GM21360 (cell line): ENCODE results near the gene PAOX.
"Not testable (repeated sequence)": the region's sequence is repeated elsewhere in the genome, so short reads cannot be mapped to it uniquely, and the experiment has no call there.

Experiments
- ATAC-seq: cut with Tn5 transposase; IDR thresholded peaks from one replicate; pipeline ENCODE4 v1.9.1; 2021; ENCODE audit warnings: mild to moderate bottlenecking, moderate library complexity; ENCODE audit not compliant: unreplicated experiment

Gene PAOX

GRCh38 chr10:133362846-133363245, 16.2 kb upstream of the PAOX start:
- no peak for ATAC-seq

GRCh38 chr10:133364645-133365431, 14.2 kb upstream of the PAOX start:
- no peak for ATAC-seq

DNA sequence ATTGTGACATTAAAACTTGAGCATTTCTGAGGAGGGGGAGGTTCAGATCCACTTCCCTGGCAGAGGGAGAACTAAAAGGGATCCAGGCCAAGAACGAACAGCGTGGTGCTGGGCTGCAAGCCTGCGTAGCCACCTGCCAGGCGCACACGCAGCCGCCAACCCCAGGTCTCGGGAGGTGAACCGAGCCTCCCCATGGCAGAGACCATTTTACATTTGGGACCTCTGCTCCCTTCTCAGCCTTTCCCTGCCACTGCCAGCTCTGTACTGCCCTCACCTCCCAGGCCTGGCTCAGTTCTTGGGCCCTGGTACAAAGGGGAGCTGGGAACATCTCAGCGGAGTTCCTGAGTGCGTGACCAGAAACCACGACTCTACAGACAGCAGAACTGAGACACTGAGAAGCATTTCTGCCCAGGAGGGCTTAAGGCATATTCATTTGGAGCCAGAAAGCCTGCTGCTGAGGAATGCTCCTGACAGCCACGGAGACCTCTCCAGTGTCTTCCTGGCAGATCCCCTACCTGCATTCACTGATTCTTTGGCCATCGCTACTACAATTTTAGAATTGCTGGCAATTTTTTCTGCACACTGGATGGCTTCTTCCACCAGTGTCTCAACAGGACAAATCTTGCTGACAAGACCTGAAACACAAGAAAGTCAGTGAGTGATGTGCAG, 13.5 kb upstream of the PAOX start:
- ATAC-seq = no peak

DNA sequence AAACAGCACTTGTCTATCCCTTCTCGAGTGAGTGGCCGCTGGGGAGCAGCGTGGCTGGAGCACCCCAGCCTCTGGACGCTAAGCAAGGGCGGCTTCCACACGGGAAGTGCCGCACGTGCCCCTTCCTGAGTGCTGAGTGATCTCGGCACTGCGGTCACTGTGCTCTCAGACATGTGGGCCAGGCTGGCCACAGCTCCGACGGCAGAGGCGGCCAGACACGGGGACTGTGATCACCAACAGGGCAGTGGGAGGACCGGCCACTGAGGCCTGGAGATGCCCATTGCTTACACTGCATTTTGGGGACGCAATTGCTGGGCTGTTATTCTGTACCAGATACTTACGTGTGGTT, 13.0 kb upstream of the PAOX start:
- ATAC-seq = no peak

- ATAC-seq = no peak
Observed at GRCh38 chr10:133366751-133367150, 12.3 kb upstream of the PAOX start.

DNA sequence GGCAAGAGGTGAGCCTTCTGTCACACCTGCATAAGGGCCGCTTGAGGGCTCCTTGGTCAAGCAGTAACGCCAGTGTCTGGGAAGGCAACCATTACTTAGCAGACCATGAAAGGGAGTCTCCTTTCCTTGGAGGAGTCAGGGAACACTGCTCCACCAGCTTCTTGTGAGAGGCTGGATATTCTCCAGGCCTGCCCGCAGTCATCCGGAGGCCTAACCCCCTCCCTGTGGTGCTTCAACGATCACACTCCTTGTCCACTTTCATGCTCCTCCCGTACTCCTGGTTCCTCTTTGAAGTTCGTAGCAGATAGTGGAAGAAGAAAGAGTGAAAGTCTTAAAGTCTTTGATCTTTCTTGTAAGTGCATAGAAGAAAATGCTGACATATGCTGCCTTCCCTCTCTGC, 11.6 kb upstream of the PAOX start:
- ATAC-seq = not testable (repeated sequence)

DNA sequence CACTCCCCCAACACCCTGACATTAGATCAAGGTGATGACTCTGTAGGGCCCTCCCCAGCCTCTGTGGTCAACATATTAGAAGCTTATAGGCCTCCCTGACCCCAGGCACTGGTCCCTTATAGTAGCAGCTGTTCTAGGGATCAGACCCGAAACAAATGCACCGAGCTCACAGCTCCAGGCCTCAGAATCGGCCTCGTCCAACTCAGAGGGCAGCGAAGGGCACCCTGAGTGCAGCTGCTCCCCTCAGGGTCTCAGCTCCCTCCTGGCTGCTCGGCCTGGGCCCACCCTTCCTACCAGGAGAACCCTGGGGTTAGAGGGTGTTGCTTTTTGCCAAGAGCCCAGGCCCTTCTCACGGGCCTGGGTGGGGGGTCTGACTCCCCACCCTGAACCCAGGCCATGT, 10.9 kb upstream of the PAOX start:
- no peak for ATAC-seq

DNA sequence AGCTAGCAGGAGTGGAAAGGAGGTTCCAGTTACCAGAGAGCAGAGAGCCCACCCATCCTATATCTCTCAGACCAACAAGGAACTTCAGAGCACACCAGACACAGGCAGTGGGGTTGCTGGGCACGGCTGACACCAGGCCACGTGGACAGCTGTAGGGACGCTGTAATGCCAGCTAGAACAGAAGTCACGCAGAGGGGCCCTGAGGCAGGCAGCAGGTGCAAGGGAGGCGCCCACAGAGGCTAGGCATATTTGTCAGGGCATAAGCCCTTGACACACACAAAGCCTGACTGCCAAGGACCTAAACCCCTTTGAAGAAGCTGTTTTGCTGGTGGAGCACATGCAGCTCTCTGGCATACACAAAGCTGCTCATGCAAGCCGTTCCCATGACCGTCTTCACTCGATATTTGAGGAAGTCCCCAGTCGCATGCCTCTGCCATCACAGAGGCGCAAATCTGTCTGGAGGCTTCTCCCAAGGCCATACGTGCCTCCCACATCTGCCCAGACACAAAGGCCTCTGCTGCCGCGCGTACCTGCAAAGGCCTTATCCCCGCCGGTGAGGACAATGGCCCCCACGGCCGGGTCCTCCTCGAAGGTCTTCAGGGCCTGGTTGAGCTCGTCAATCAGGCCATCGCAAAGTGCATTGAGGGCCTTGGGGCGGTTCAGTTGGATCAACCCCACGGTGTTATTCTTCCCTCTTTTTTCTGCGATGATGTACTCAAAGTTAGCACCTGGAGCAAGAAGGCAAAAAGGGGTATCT, 8.9 kb upstream of the PAOX start:
- ATAC-seq = no peak

DNA sequence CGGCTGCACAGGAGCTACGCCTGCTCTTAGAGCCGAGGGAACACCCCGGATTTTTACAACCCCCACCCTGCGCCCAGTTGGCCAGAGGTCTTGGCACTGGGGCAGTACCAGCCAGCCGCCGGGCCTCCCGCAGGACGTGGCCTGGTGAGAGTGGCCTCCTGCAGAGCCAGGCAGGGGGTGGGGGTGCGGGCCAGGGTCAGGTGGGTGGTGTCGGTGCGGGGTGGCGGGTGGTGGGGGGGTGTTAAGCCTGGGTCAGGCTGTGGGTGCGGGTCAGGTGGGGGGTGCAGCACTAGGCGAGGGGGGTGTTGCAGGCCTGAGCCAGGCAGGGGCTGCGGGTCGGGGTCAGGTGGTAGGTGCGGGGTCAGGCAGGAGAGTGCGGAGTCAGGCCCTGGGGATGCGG, 6.6 kb upstream of the PAOX start:
- no peak for ATAC-seq

DNA sequence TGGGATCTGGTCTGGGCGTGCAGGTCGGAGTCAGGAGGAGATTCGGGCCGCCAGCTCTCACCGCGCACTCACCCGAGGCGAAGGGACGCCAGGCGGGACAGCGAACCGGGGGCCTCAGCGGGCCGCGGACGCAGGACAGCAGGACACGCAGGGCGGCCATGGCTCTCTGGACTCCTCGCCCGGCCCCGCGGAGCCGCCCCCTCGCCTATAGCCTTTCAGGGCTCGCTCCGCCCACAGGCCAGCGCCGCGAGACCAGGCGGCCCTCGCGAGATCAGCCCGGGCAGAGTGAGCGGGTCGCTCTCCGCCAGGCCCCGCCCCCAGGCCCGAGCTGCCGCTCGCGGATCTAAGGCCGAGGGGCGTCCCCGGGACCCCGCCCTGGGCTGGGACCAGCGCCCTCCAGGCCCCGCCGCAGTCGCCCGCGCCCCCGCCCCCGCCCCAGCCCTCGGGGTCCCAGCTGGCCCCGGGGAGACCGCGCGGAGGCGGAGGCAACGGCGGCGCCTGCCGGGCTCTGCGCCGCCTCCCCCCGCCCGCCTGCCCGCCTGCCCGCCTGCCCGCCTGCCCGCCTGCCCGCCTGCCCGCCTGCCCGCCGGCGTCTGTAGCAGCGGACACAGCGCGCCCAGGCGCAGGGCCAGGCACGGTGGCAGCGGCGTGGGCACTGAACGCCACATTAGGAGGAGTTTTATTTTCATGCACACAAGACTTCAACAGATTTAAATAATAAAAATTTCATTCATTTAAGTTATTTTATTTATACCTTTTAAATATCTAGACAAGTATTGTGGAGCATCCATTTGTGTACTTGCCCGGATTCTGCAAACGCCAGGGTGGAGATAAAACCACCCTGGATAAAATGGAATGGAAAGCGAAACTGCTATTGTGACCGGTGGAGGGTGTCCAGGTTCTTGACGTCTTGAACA, 5.6 kb upstream of the PAOX start, which contains the start of gene ECHS1:
TSS of gene ECHS1 (minus strand) at position 181 of the 917 bp plus-strand sequence. CDS start at position 160, 21 bp downstream.
- peak; percentile 91 for ATAC-seq

DNA sequence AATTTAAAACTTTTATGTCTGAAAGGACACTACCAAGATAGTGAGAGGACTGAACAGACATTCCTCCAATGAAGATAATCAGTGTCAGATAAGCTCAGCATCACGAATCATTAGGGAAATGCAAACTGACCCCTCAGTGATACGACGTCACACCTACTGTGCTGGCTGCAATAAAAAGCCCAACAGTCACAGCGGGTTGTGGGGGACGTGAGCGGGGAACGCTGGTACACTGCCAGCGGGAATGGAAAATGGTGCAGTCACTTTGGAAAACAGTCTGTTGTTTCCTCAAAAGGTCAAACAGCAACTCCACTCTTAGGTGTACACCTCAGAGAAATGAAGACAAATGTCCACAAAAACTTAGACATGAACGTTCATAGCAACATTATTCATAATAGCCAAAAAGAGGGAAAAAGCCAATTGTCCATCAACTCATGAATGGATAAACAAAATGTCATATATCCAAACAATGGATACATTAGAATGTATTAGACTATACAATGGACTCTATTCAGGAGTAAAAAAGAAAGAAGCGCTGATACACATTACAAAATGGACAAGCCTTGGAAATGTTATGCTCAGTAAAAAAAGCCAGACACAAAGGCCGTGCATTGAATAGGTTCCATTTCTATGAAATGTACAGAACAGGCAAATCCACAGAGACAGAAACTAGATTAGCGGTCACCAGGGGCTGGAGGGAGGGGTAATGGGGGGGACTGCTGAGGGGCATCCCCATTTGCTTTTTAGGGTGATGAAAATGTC, 3.5 kb upstream of the PAOX start:
- no peak for ATAC-seq

- not testable (repeated sequence) for ATAC-seq
Observed at GRCh38 chr10:133376183-133376582, 2.9 kb upstream of the PAOX start.

GRCh38 chr10:133377025-133377817, 1.8 kb upstream of the PAOX start:
- no peak for ATAC-seq

DNA sequence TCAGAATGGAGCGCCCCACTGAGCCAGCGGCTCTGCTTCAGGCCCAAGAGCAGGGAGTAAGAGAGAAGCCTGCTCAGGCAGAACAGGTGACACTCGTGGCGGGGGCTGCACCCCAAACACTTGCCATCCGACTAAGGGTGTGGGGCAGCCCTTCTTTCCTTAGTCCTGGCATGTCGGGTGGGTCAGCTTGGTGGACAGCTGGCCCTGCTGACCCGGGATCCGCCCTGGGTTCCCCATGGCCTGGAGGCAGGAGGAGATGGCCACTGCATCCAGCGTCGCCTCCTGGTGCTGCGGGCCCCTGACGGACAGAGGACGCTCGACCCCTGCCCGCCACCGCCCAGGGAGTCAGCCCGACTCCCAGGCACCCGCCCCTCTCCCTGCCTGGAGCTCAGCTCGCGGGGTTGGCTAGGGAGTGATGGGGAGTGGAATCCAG, 1.2 kb upstream of the PAOX start:
- no peak for ATAC-seq

DNA sequence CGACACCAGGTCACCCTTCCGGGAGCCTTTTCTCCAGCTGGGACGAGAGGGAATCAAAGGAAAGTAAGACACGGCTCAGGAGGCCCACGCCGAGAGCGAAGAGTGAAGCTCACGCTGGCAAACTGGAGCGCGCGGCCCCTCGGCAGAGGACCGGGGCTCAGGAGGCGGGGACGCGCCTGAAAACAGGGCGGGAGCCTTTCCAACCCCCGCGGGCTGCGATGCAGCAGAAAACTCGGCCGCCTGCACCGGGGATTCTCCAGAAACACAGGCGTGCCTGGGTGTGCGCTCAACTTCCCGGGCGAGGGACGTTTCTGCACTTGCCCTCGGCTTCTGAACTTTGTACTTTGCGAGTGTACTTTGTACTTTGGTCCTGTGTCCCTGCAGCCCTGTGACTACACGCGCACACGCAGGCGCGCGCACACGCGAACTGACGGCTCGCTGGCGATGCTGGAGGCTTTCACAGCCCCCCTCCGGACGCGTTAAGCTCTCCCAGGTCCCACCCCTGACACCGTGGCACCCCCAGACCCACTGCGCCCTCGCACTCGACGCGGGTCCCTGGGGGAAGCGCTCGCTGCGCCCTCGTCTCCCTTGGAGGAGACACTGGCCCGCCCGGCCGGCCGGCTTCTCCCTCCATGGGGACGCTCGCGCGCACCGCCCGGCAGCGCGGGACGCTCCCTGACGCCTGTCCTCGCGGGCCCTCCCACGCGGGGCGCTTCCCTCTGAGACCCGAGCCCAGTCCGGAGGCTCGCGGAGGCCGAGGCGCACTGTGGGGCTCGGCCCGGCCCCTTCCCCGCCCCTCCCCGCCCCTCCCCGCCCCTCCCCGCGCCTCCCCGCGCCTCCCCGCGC, 588 bp upstream of the PAOX start:
- ATAC-seq = peak; percentile 39

DNA sequence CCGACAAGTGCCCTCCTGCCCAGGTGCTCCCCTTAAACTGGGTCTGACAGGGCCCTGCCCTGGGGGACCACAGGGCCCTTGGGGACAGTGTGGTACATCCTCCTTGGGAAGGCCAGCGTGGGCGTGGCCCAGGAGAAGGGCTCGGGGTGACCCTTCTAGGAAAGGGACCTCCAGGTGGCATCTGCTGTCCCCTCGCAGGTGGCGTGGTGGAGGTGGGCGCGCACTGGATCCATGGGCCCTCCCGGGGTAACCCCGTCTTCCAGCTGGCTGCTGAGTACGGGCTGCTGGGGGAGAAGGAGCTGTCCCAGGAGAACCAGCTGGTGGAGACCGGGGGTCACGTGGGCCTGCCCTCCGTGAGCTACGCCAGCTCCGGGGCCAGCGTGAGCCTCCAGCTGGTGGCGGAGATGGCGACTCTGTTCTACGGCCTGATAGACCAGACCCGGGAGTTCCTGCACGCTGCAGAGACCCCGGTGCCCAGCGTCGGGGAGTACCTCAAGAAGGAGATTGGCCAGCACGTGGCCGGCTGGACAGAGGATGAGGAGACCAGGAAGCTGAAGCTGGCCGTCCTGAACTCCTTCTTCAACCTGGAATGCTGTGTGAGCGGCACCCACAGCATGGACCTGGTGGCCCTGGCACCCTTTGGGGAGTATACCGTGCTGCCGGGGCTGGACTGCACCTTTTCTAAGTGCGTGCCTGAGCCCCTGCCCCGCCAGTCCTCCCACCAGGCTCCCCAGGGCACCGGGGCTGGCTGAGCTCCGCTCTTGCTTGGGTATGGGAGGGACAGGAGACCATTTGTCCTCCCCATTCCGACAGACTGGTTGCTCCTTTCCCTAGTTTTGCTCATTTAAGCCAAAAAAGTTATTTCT, 972 bp downstream of the PAOX start:
- ATAC-seq = no peak

GRCh38 chr10:133381036-133381435, 2.0 kb downstream of the PAOX start:
- no peak for ATAC-seq
